Measurements from ENCODE around the gene ZPLD1. TPM values are rescaled to one million over a fixed set of nuclear protein-coding genes. Genes with fewer than 3 reads are reported as not detected.
A peak's percentile ranks its signal among the peaks of the same experiment; 100 is the strongest.

ZPLD1 gene
- total RNA-seq, 4 donors from 2014 or later = 0.26 TPM; not detected in 3

DNA sequence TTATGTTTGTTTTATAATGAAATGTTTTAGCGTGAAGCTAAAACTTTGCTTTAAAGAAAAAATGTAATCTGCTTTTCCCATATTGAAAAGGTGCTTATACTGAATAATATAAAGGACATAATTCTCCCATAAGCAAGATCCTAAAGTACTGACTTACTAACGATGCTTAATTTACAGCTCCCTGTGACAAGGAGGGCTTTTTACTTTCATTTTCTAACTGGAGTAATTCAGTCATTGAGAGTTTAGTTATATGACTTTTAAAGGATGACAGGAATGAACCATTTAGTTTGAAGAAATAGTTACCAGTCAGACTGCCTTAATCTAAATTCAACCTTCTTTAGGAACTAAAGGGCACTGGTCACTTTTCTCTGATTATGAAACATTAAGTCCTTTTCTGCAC is 19.3 kb upstream of the ZPLD1 start:
- Histone ChIP-seq H3K9me3 (no peaks in the 10 kb centered on the region), H3K36me3 (no peaks in the 10 kb centered on the region), H3K4me3 (peak overlapping the region; percentile 16 to 39 (median 19)), H3K4me1 (peaks cover 0 to 7% (median 5%) of the 10 kb centered on the region in 4 donors), H3K27me3 (no peaks in the 10 kb centered on the region), H3K27ac (replicated peaks in 1 of 4) (no peak overlapping the region)
- TF ChIP-seq, protein P1, sequence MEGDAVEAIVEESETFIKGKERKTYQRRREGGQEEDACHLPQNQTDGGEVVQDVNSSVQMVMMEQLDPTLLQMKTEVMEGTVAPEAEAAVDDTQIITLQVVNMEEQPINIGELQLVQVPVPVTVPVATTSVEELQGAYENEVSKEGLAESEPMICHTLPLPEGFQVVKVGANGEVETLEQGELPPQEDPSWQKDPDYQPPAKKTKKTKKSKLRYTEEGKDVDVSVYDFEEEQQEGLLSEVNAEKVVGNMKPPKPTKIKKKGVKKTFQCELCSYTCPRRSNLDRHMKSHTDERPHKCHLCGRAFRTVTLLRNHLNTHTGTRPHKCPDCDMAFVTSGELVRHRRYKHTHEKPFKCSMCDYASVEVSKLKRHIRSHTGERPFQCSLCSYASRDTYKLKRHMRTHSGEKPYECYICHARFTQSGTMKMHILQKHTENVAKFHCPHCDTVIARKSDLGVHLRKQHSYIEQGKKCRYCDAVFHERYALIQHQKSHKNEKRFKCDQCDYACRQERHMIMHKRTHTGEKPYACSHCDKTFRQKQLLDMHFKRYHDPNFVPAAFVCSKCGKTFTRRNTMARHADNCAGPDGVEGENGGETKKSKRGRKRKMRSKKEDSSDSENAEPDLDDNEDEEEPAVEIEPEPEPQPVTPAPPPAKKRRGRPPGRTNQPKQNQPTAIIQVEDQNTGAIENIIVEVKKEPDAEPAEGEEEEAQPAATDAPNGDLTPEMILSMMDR (IDR thresholded peaks at IDR 0.05) = no peak
- TF ChIP-seq EP300 (IDR thresholded peaks at IDR 0.05) = no peak
- TF ChIP-seq POLR2AphosphoS5 (IDR thresholded peaks at IDR 0.05) = no peak
- no peak for TF ChIP-seq POLR2A (IDR thresholded peaks at IDR 0.05; ENCODE audit: low read depth)
- WGBS = 36% methylated on average over 2 of the region's 2 CpGs
- DNase-seq (ENCODE audit: extremely low spot score) = no peak
- intact Hi-C loops (cut with DNase I) = no loop called here

DNA sequence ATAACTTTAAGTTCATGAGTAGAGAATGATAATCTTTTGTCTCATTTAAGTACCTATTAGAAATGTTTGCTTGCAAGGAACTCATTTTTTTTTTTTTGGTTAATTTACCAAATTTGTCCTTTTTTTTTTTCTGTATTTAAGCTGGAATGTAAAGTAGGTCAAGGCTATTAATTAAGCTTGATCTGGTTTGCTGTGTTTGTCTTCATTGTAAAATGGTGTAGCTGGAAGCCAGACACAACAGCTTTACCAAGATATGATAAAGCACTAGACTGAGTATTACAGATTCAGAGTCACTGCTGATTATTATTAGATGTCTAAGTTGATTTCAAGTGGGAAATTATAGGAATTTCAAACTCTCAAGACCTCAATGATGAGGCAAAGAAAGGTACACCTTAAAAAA is 15.0 kb upstream of the ZPLD1 start:
- Histone ChIP-seq H3K4me3 (no peak overlapping the region), H3K36me3 (no peaks in the 10 kb centered on the region), H3K4me1 (peaks cover 0 to 6% (median 4%) of the 10 kb centered on the region in 4 donors), H3K9me3 (no peaks in the 10 kb centered on the region), H3K27me3 (no peaks in the 10 kb centered on the region), H3K27ac (replicated peaks in 1 of 4) (no peak overlapping the region)
- TF ChIP-seq EP300 (IDR thresholded peaks at IDR 0.05) (no peak), POLR2AphosphoS5 (IDR thresholded peaks at IDR 0.05) (no peak), POLR2A (IDR thresholded peaks at IDR 0.05; ENCODE audit: low read depth) (no peak)
- TF ChIP-seq, protein P1 (IDR thresholded peaks at IDR 0.05) = no peak
- intact Hi-C loops (cut with DNase I) = no loop called here
- DNase-seq (ENCODE audit: extremely low spot score) = no peak

DNA sequence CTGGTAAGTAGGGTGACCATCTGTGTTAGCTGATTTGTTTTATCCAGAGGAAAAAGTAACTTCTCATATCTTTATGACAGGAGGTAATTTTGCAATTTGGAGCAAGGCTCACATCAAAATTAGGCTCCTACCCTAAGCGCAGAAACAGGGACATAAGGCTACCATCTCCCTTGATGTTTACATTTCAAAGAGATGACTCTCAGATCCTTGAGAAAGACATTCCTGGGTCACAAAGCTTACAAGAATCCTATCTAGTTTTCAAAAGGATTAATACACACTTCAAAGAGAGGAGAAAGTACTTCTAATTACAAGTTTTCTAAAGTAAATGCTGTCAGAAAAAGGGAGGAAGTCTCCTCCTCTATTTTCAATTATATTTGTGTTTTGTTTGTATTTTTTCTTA is 7.0 kb downstream of the ZPLD1 start:
- Histone ChIP-seq H3K4me1 (no peaks in the 10 kb centered on the region), H3K27ac (replicated peaks in 1 of 4) (no peak overlapping the region), H3K9me3 (no peaks in the 10 kb centered on the region), H3K27me3 (no peaks in the 10 kb centered on the region), H3K36me3 (no peaks in the 10 kb centered on the region), H3K4me3 (no peak overlapping the region)
- DNase-seq (ENCODE audit: extremely low spot score) = no peak
- 77% methylated on average over 1 of the region's 1 CpG for WGBS
- intact Hi-C loops (cut with DNase I) = no loop called here
- TF ChIP-seq POLR2AphosphoS5 (IDR thresholded peaks at IDR 0.05) (no peak), POLR2A (IDR thresholded peaks at IDR 0.05; ENCODE audit: low read depth) (no peak), EP300 (IDR thresholded peaks at IDR 0.05) (no peak)
- TF ChIP-seq, protein P1 (IDR thresholded peaks at IDR 0.05) = no peak

DNA sequence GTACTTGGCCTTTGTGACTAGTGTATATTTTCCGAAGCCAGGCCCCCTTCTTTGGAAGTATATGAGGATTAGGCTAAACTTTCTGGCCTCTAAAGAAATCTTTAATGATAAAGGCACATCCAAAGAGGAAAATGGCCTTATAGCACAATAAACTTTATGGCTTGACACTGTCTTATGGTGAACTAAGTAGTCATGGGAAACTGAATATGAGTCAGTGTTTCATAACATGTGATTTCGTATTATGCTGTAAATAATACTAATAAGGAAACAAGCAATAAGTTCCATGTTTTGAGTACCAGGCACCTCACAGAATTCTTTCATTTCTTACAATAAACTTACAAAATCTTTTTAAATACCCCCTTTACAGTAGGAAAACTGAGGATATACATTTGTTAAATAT is 8.2 kb downstream of the ZPLD1 start:
- H3K27me3 ChIP-seq = no peaks in the 10 kb centered on the region
- TF ChIP-seq, protein P1 (IDR thresholded peaks at IDR 0.05) = no peak
- TF ChIP-seq POLR2AphosphoS5 (IDR thresholded peaks at IDR 0.05) (no peak), EP300 (IDR thresholded peaks at IDR 0.05) (no peak), POLR2A (IDR thresholded peaks at IDR 0.05; ENCODE audit: low read depth) (no peak)
- no peak overlapping the region for H3K27ac ChIP-seq (replicated peaks in 1 of 4)
- DNase-seq (ENCODE audit: extremely low spot score) = no peak
- H3K9me3 ChIP-seq = no peaks in the 10 kb centered on the region
- no peaks in the 10 kb centered on the region for H3K4me1 ChIP-seq
- 92% methylated on average over 2 of the region's 2 CpGs for WGBS
- H3K4me3 ChIP-seq = no peak overlapping the region
- intact Hi-C loops (cut with DNase I) = no loop called here
- H3K36me3 ChIP-seq = no peaks in the 10 kb centered on the region

DNA sequence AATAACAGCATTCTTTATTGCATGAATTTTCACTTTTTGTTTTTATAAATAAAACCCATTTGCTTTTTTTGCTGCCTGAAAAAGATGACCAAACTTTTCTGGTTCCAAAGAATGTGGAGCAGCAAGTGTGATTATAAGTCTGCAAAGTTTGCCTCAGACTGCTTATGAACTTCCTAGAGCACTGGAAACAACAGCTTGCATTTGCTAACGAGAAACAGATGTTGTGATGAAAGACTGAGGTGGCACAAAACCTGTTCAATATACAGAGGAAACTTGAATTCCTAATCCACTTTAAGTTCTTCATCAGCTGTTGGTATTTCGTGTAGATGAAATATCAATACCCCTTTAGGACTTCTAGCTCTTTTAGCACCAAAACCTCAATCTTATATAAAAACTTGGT is 9.3 kb downstream of the ZPLD1 start:
- Histone ChIP-seq H3K4me1 (no peaks in the 10 kb centered on the region), H3K27ac (replicated peaks in 1 of 4) (no peak overlapping the region), H3K27me3 (no peaks in the 10 kb centered on the region), H3K36me3 (no peaks in the 10 kb centered on the region), H3K4me3 (no peak overlapping the region), H3K9me3 (no peaks in the 10 kb centered on the region)
- DNase-seq (ENCODE audit: extremely low spot score) = no peak
- intact Hi-C loops (cut with DNase I) = no loop called here
- WGBS = 41% methylated on average over 2 of the region's 2 CpGs
- TF ChIP-seq, protein P1 (IDR thresholded peaks at IDR 0.05) = no peak
- TF ChIP-seq POLR2A (IDR thresholded peaks at IDR 0.05; ENCODE audit: low read depth) = no peak

All from esophagus muscularis mucosa (tissue), 4 donors.